Transverse colon (tissue), 4 donors: ENCODE data around the gene STT3B. TPM values are rescaled to one million over a fixed set of nuclear protein-coding genes. Genes with fewer than 3 reads are reported as not detected.

ENCODE experiments used
- DNase-seq: peaks from one replicate; pipeline ENCODE4 v3.0.0-alpha.2; 2019
- H3K27ac ChIP-seq, 4 donors: fragments of 200-600 bp; sonication (generic); 2 replicates each; pipeline ENCODE4 v1.5.1; 2016 to 2018; ENCODE audit warnings: inconsistent platforms in 4 of 4
- H3K27me3 ChIP-seq: fragments of 200-600 bp; sonication (generic); 2 replicates; pipeline ENCODE4 v1.5.1; 2017; ENCODE audit warnings: inconsistent platforms
- H3K36me3 ChIP-seq, 4 donors: fragments of 200-600 bp; sonication (generic); 2 replicates each; pipeline ENCODE4 v1.5.1; 2017 to 2019; ENCODE audit warnings: inconsistent platforms in 4 of 4
- H3K4me1 ChIP-seq, 4 donors: fragments of 200-600 bp; sonication (generic); 2 replicates each; pipeline ENCODE4 v1.5.1; 2017 to 2020; ENCODE audit warnings: inconsistent platforms in 4 of 4
- H3K4me3 ChIP-seq, 4 donors: fragments of 200-600 bp; sonication (generic); 1 replicate in 1 of 4; 2 replicates in 3 of 4; pipeline versions ENCODE4 v1.5.1 to v1.6.1; 2017 to 2019; ENCODE audit warnings: inconsistent platforms in 4 of 4
- H3K9me3 ChIP-seq, 2 donors: fragments of 200-600 bp; sonication (generic); 2 replicates each; pipeline ENCODE4 v1.5.1; 2017 to 2019; ENCODE audit warnings: inconsistent platforms in 2 of 2
- EP300 ChIP-seq: sonication (generic); formaldehyde crosslinking; IDR thresholded peaks from one replicate; pipeline ENCODE4 v1.6.1; 2017; ENCODE audit warnings: antibody characterized with exemption, low read depth
- POLR2A ChIP-seq: fragments of 450-650 bp; IDR thresholded peaks from one replicate; pipeline ENCODE4 v1.6.1; 2016; ENCODE audit warnings: antibody characterized with exemption, mild to moderate bottlenecking, moderate library complexity
- POLR2AphosphoS5 ChIP-seq, 3 donors: sonication (generic); formaldehyde crosslinking; IDR thresholded peaks; one replicate each; pipeline ENCODE4 v1.6.1; 2016; ENCODE audit warnings: antibody characterized with exemption in 3 of 3
- WGBS, 2 donors: methylation state at CpG; one replicate each; pipeline ENCODE4 v1.1.5; 2018; ENCODE audit warnings: low coverage in 1 of 2; 5-methylcytosine and 5-hydroxymethylcytosine counted together
- in situ Hi-C, 4 donors: fragments of 200-750 bp; cut with MboI; loops; one replicate each; pipeline versions ENCODE4 v1.15.0 to v1.15.1; 2017; ENCODE audit warnings: low sequenced_read_pairs in 3 of 4, low pct_ligation_motif_present in 1 of 4, low pct_unique_long_range_greater_than_20kb in 1 of 4
- intact Hi-C: fragments of 100-400 bp; cut with DNase I; formaldehyde crosslinking; loops from one replicate; pipeline ENCODE4 v1.15.1; 2023; ENCODE audit warnings: low total_unique reads
- total RNA-seq, 4 donors: library from RNA; depleted of rRNA; stranded (reverse); fragments of >200 nt; gene quantifications; one replicate each; pipeline ENCODE4 v1.1.0, GENCODE V29; 2016
- TF ChIP-seq, protein P1 (sequence below), 5 experiments: fragments of 200-600 bp in 3 of 5; fragments of 450-650 bp in 2 of 5; sonication (generic) in 3 of 5; IDR thresholded peaks; 1 replicate in 2 of 5; 2 replicates in 3 of 5; pipeline ENCODE4 v1.5.1; 2016 to 2017; ENCODE audit warnings: antibody characterized with exemption in 5 of 5, inconsistent platforms in 3 of 5, mild to moderate bottlenecking in 2 of 5, moderate library complexity in 1 of 5

Gene STT3B
- total RNA-seq, 4 donors from 2014 or later = 32.8 to 128 (median 60.9) TPM

DNA sequence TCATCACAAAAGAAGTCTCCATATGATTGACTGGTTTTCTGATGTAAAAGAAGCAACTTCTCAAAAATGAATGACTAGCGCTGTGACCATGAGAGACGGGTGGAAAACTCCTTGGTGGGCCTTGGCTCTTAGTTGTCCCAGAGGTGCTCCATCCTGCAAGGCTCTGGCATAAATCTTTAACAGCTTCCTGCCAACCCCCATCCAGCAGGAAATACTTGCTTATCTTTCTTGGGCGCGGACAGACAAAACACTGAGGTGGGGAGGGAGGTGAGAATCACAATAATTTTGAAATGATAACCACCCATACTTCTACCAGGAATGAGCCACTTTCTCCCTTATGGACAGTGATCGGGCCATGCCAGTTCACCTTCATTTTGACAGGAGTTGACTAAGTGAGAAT, 128.6 kb downstream of the STT3B start:
- no peak for TF ChIP-seq EP300
- no peak for TF ChIP-seq POLR2A
- 66 to 77% methylated on average over 3 to 5 of the region's 5 CpGs for WGBS, 2 donors
- intact Hi-C loops = no loop called here
- no peaks in the 10 kb centered on the region for H3K27me3 ChIP-seq
- peaks cover 7 to 13% of the 10 kb centered on the region in 2 donors for H3K9me3 ChIP-seq
- DNase-seq = no peak
- no peak overlapping the region for H3K4me3 ChIP-seq
- H3K36me3 ChIP-seq = no peaks in the 10 kb centered on the region
- no peak overlapping the region for H3K27ac ChIP-seq
- in situ Hi-C loops = no loop called here
- no peaks in the 10 kb centered on the region for H3K4me1 ChIP-seq

DNA sequence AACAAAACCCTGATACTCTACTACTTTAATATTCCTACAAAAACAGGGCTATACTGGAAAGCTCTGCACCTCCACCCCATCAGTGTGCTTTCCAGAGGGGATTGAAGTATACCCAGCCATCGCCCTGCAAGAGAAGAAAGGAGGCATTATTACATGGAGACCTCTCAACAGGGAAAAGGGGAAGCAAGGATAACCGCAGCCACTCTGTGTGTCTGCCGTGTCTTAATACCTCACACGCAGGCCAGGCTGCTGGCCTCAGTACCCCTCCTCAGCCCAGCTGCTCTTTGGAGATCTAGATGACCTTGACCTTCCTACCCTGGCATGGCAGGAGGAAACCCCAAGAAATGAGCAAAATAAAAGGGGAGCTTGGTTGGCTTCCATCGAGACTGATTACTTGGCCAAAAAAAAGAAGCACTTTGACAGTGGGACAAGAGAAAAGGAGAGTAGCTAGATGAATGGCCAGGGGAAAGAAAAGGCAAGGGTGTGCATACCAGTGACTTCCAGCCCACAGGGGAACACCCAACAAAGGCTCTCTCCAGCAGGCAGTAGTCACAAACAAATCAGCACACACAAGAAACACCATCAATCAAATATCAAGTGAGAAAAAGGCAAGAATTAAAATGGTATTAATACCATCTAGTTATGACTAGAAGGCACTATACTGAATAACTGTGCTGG, 129.4 kb downstream of the STT3B start:
- Histone ChIP-seq H3K36me3 (no peaks in the 10 kb centered on the region), H3K4me1 (no peaks in the 10 kb centered on the region), H3K27me3 (no peaks in the 10 kb centered on the region), H3K4me3 (no peak overlapping the region), H3K9me3 (peaks cover 3 to 5% of the 10 kb centered on the region in 2 donors), H3K27ac (no peak overlapping the region)
- no peak for DNase-seq
- intact Hi-C loops (no loop called here), in situ Hi-C loops (no loop called here)
- 88 to 100% methylated on average over 5 of the region's 5 CpGs for WGBS, 2 donors
- TF ChIP-seq EP300 = no peak

DNA sequence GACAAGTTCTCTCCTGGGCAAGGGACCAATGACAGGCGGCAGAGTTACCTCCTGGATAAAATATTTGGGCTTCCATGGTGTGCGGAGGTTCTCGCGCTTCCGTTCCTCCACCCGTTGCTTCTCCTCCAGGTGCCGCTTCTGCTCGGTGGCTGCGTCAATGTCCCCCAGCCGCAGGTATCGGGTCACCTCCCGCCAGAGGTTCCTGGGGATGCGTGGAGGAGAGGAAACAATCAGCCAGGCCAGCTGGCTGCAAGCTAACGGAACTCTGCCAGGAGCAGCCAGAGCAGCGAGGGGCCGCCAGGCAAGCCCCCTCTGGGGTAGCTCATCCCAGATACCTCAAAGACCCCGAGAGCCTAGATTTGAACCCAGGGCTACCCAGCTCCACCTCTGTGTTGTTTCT, 131.3 kb downstream of the STT3B start:
- Histone ChIP-seq H3K4me3 (no peak overlapping the region), H3K4me1 (no peaks in the 10 kb centered on the region), H3K27me3 (no peaks in the 10 kb centered on the region), H3K27ac (no peak overlapping the region), H3K9me3 (no peaks in the 10 kb centered on the region), H3K36me3 (no peaks in the 10 kb centered on the region)
- 96% methylated on average over 17 of the region's 17 CpGs; no CpG with 5 or more reads in 1 of the 2 donors for WGBS, 2 donors
- TF ChIP-seq EP300 (no peak), POLR2AphosphoS5 (IDR thresholded peaks at IDR 0.05) (no peak), POLR2A (no peak)
- TF ChIP-seq, protein P1, sequence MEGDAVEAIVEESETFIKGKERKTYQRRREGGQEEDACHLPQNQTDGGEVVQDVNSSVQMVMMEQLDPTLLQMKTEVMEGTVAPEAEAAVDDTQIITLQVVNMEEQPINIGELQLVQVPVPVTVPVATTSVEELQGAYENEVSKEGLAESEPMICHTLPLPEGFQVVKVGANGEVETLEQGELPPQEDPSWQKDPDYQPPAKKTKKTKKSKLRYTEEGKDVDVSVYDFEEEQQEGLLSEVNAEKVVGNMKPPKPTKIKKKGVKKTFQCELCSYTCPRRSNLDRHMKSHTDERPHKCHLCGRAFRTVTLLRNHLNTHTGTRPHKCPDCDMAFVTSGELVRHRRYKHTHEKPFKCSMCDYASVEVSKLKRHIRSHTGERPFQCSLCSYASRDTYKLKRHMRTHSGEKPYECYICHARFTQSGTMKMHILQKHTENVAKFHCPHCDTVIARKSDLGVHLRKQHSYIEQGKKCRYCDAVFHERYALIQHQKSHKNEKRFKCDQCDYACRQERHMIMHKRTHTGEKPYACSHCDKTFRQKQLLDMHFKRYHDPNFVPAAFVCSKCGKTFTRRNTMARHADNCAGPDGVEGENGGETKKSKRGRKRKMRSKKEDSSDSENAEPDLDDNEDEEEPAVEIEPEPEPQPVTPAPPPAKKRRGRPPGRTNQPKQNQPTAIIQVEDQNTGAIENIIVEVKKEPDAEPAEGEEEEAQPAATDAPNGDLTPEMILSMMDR (IDR thresholded peaks at IDR 0.05) = no peak
- intact Hi-C loops = no loop called here
- no peak for DNase-seq
- in situ Hi-C loops = no loop called here

DNA sequence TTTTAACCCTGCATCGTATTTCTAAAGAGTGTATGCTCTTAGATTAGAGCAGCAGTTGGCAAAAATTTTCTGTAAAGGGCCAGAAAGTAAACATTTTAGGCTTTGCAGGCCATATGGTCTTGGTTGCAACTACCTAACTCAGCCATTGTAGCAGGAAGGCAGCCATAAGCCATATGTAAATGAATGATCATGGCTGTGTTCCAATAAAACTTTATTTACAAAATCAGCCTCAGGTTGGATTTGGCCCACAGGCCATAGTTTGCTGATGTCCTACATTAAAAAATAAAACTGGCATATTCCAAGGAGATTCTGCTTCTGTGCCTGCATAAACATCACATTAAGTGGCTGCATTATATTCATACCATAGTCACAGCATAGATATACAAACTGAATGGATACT, 134.9 kb downstream of the STT3B start:
- in situ Hi-C loops = no loop called here
- H3K27me3 ChIP-seq = no peaks in the 10 kb centered on the region
- H3K4me1 ChIP-seq = peaks cover 0 to 19% (median 8%) of the 10 kb centered on the region in 4 donors
- TF ChIP-seq POLR2AphosphoS5 (IDR thresholded peaks at IDR 0.05) (no peak), POLR2A (no peak), EP300 (no peak)
- TF ChIP-seq, protein P1 (IDR thresholded peaks at IDR 0.05) = no peak
- H3K9me3 ChIP-seq = no peaks in the 10 kb centered on the region
- H3K36me3 ChIP-seq = no peaks in the 10 kb centered on the region
- H3K4me3 ChIP-seq = no peak overlapping the region
- H3K27ac ChIP-seq = no peak overlapping the region
- no peak for DNase-seq
- 71 to 87% methylated on average over 1 of the region's 1 CpG for WGBS, 2 donors
- intact Hi-C loops = no loop called here

DNA sequence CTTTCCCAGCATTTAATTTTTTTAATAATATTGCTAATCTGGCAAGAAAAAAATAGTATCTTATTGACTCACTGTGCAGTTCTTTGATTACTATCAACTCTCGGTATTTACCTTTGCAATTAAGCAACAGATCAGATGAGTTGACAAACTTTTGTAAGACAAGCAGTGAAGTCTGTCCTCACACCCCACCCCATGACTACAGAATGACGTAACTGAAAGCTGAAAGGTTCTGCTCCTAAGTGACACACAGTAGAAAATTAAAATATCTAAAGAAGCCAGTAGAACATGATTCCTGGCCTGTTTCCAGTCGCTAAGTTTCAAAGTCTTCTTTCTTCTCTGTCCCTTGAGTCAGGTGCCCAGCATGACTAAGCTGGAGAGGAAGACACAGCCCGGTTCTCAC, 135.5 kb downstream of the STT3B start:
- TF ChIP-seq POLR2A = no peak
- TF ChIP-seq, protein P1 (IDR thresholded peaks at IDR 0.05) = no peak
- TF ChIP-seq POLR2AphosphoS5 (IDR thresholded peaks at IDR 0.05) = no peak
- no peak for TF ChIP-seq EP300
- peaks cover 0 to 19% (median 8%) of the 10 kb centered on the region in 4 donors for H3K4me1 ChIP-seq
- no peak overlapping the region for H3K27ac ChIP-seq
- H3K27me3 ChIP-seq = no peaks in the 10 kb centered on the region
- H3K9me3 ChIP-seq = no peaks in the 10 kb centered on the region
- H3K4me3 ChIP-seq = no peak overlapping the region
- no peak for DNase-seq
- WGBS, 2 donors = 83 to 92% methylated on average over 3 to 4 of the region's 4 CpGs
- in situ Hi-C loops (no loop called here), intact Hi-C loops (no loop called here)
- H3K36me3 ChIP-seq = no peaks in the 10 kb centered on the region
